ENCODE results near the gene PDCD4. TPM values are rescaled to one million over a fixed set of nuclear protein-coding genes. Genes with fewer than 3 reads are reported as not detected.
"Not testable (repeated sequence)": the region's sequence is repeated elsewhere in the genome, so short reads cannot be mapped to it uniquely, and the experiment has no call there.

The PDCD4 gene
- total and polyA plus RNA-seq, 2 donors (not counting 3 experiments of a cell fraction or from before 2014, with no cell fraction given): 14.4 to 47.9 TPM

DNA sequence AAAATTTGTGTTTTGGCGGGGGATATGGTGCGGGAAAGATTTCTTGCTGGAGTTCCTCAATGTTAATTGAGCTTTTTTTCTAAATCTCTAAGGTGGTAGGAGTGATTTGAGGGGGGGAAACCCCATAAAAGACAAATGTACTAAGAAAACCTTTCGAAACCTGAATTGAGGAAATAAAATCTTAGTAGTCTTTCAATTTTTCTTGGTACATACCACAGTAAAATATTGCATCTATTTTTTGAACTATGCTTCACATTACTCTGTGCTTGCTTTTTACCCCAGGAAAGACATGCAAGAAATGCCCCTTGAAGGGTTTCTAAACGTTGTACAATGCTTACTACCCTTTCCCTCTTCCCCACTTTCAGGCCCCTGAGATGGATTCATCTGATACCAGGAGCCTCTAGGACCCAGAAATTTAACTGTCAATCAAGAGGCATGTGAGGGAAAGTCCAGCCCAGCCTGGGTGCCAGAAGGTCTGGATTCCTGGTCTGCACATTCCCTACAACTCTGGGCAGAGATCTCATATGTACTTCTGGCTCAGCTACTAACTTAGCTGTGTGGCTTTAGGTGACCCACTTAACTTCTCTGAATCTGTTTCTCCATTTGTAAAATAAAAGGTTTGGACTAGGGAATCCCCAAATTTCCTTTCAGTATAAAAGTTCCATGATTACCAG is 5.8 kb upstream of the PDCD4 start:
- dilution Hi-C loops (cut with MboI; ENCODE audit: extremely low pct_ligation_motif_present, low sequenced_read_pairs) (no loop called here), intact Hi-C loops (cut with micrococcal nuclease) (no loop called here)
- Histone ChIP-seq H3K9me1 (replicated peaks; ENCODE audit: control insufficient read depth, extremely low read depth, insufficient read depth, low read length) (no peaks in the 10 kb centered on the region), H2AFZ (ENCODE audit: low read depth, low read length) (no peak overlapping the region), H3K4me1 (ENCODE audit: control insufficient read depth, extremely low read depth, insufficient read depth, low read length) (peaks cover 1% of the 10 kb centered on the region), H3K27ac (ENCODE audit: insufficient read depth, low read depth, low read length) (no peak overlapping the region), H3K27me3 (ENCODE audit: control insufficient read depth in 2 of 2, insufficient read depth in 2 of 2, low read length in 2 of 2) (peaks cover 8 to 13% of the 10 kb centered on the region in 2 experiments), H3K9me3 (replicated peaks; ENCODE audit: control insufficient read depth, insufficient read depth, low read length) (no peaks in the 10 kb centered on the region), H3K79me2 (ENCODE audit: control insufficient read depth, insufficient read depth, low read length) (no peaks in the 10 kb centered on the region), H3K4me2 (ENCODE audit: insufficient read depth, low read length) (no peak overlapping the region), H3K4me3 (replicated peaks in 1 of 3; ENCODE audit: insufficient read depth in 1 of 3, low read depth in 1 of 3, low read length in 3 of 3) (no peak overlapping the region), H3K36me3 (ENCODE audit: control insufficient read depth in 2 of 2, extremely low read depth in 1 of 2, insufficient read depth in 2 of 2, low read length in 2 of 2) (no peaks in the 10 kb centered on the region), H3K9ac (replicated peaks; ENCODE audit: extremely low read depth, insufficient read depth, low read length) (no peak overlapping the region), H4K20me1 (replicated peaks; ENCODE audit: control insufficient read depth, extremely low read depth, insufficient read depth, low read length) (no peaks in the 10 kb centered on the region)
- TF ChIP-seq POLR2A (IDR thresholded peaks at IDR 0.05; ENCODE audit: low read depth, low read length): no peak
- TF ChIP-seq, protein P1, sequence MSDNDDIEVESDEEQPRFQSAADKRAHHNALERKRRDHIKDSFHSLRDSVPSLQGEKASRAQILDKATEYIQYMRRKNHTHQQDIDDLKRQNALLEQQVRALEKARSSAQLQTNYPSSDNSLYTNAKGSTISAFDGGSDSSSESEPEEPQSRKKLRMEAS (IDR thresholded peaks at IDR 0.05; ENCODE audit: insufficient read depth, insufficient read length): no peak
- ChIA-PET CTCF (interaction anchor here (3.2 kb wide), 1 partner anchor 120 kb away, joined by 10 read pairs; no protein-coding TSS in a partner anchor), POLR2A (no interaction called here)
- BruUV-seq (replicated peaks): no TSS peak
- DNase-seq (ENCODE audit: low read depth, low spot score) (no peak), FAIRE-seq (no peak)

- H3K4me2 ChIP-seq (ENCODE audit: insufficient read depth, low read length); dilution Hi-C loops (cut with MboI; ENCODE audit: extremely low pct_ligation_motif_present, low sequenced_read_pairs); FAIRE-seq; H3K4me1 ChIP-seq (ENCODE audit: control insufficient read depth, extremely low read depth, insufficient read depth, low read length); H2AFZ ChIP-seq (ENCODE audit: low read depth, low read length); H4K20me1 ChIP-seq (replicated peaks; ENCODE audit: control insufficient read depth, extremely low read depth, insufficient read depth, low read length); H3K27ac ChIP-seq (ENCODE audit: insufficient read depth, low read depth, low read length); H3K9me3 ChIP-seq (replicated peaks; ENCODE audit: control insufficient read depth, insufficient read depth, low read length); intact Hi-C loops (cut with micrococcal nuclease); H3K9ac ChIP-seq (replicated peaks; ENCODE audit: extremely low read depth, insufficient read depth, low read length); BruUV-seq (replicated peaks); H3K36me3 ChIP-seq (ENCODE audit: control insufficient read depth in 2 of 2, extremely low read depth in 1 of 2, insufficient read depth in 2 of 2, low read length in 2 of 2); H3K9me1 ChIP-seq (replicated peaks; ENCODE audit: control insufficient read depth, extremely low read depth, insufficient read depth, low read length); DNase-seq (ENCODE audit: low read depth, low spot score); POLR2A ChIA-PET; H3K79me2 ChIP-seq (ENCODE audit: control insufficient read depth, insufficient read depth, low read length); H3K4me3 ChIP-seq (replicated peaks in 1 of 3; ENCODE audit: insufficient read depth in 1 of 3, low read depth in 1 of 3, low read length in 3 of 3): not testable (repeated sequence)
- CTCF ChIA-PET: interaction anchor here (1.5 to 3.2 kb wide), 3 partner anchors 22 to 1270 kb away, joined by 3 to 10 read pairs (median 4); no protein-coding TSS in a partner anchor
- peaks cover 8 to 13% of the 10 kb centered on the region in 2 experiments for H3K27me3 ChIP-seq (ENCODE audit: control insufficient read depth in 2 of 2, insufficient read depth in 2 of 2, low read length in 2 of 2)
These were observed 4.5 kb upstream of the PDCD4 start for GRCh38 chr10:110867011-110867806.

Measured in endothelial cell of umbilical vein (primary cell).